GM12801 (cell line): Measurements from ENCODE around the gene LAMA2.

ENCODE experiments used
- CTCF ChIP-seq: IDR thresholded peaks from one replicate; pipeline ENCODE4 v1.5.1; 2011; ENCODE audit warnings: control low read depth; ENCODE audit not compliant: insufficient read length; ENCODE audit errors: extremely low read depth

Gene LAMA2

GRCh38 chr6:129047834-129048233, 164.9 kb downstream of the LAMA2 start:
- no peak for TF ChIP-seq CTCF

GRCh38 chr6:129050086-129050485, 167.1 kb downstream of the LAMA2 start:
- no peak for TF ChIP-seq CTCF

GRCh38 chr6:129055796-129056195, 172.9 kb downstream of the LAMA2 start:
- no peak for TF ChIP-seq CTCF

GRCh38 chr6:129059650-129060049, 176.7 kb downstream of the LAMA2 start:
- no peak for TF ChIP-seq CTCF

GRCh38 chr6:129069006-129069405, 186.1 kb downstream of the LAMA2 start:
- no peak for TF ChIP-seq CTCF

- TF ChIP-seq CTCF = no peak
Observed at GRCh38 chr6:129073051-129073450, 190.1 kb downstream of the LAMA2 start.

- no peak for TF ChIP-seq CTCF
Observed at GRCh38 chr6:129073691-129074395, 190.9 kb downstream of the LAMA2 start.
